ENCODE data around the gene CNGA1. TPM values are rescaled to one million over a fixed set of nuclear protein-coding genes. Genes with fewer than 3 reads are reported as not detected.

CNGA1 gene
- total and polyA plus RNA-seq, 2 donors (not counting 3 experiments of a cell fraction or from before 2014, with no cell fraction given) = not detected

GRCh38 chr4:47954245-47954644 is 62.2 kb downstream of the CNGA1 start:
- no peak for DNase-seq (ENCODE audit: low read depth, low spot score)
- Histone ChIP-seq H3K4me3 (replicated peaks in 1 of 3; ENCODE audit: insufficient read depth in 1 of 3, low read depth in 1 of 3, low read length in 3 of 3) (no peak overlapping the region), H3K9ac (replicated peaks; ENCODE audit: extremely low read depth, insufficient read depth, low read length) (no peak overlapping the region), H3K27ac (ENCODE audit: insufficient read depth, low read depth, low read length) (no peak overlapping the region), H3K27me3 (ENCODE audit: control insufficient read depth in 2 of 2, insufficient read depth in 2 of 2, low read length in 2 of 2) (no peaks in the 10 kb centered on the region), H4K20me1 (replicated peaks; ENCODE audit: control insufficient read depth, extremely low read depth, insufficient read depth, low read length) (no peaks in the 10 kb centered on the region), H3K9me3 (replicated peaks; ENCODE audit: control insufficient read depth, insufficient read depth, low read length) (no peaks in the 10 kb centered on the region), H3K36me3 (ENCODE audit: control insufficient read depth in 2 of 2, extremely low read depth in 1 of 2, insufficient read depth in 2 of 2, low read length in 2 of 2) (no peaks in the 10 kb centered on the region), H3K4me1 (ENCODE audit: control insufficient read depth, extremely low read depth, insufficient read depth, low read length) (no peaks in the 10 kb centered on the region), H2AFZ (ENCODE audit: low read depth, low read length) (no peak overlapping the region), H3K79me2 (ENCODE audit: control insufficient read depth, insufficient read depth, low read length) (no peaks in the 10 kb centered on the region), H3K4me2 (ENCODE audit: insufficient read depth, low read length) (no peak overlapping the region), H3K9me1 (replicated peaks; ENCODE audit: control insufficient read depth, extremely low read depth, insufficient read depth, low read length) (no peaks in the 10 kb centered on the region)
- no peak for FAIRE-seq
- no TSS peak for BruUV-seq (replicated peaks)
- no peak for TF ChIP-seq CTCF (IDR thresholded peaks at IDR 0.05; ENCODE audit: extremely low read depth in 1 of 2, insufficient read depth in 1 of 2, low read depth in 1 of 2, low read length in 2 of 2)
- TF ChIP-seq POLR2A (IDR thresholded peaks at IDR 0.05; ENCODE audit: low read depth, low read length) = no peak
- TF ChIP-seq, protein P1, sequence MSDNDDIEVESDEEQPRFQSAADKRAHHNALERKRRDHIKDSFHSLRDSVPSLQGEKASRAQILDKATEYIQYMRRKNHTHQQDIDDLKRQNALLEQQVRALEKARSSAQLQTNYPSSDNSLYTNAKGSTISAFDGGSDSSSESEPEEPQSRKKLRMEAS (IDR thresholded peaks at IDR 0.05; ENCODE audit: insufficient read depth, insufficient read length) = no peak
- no peak for TF ChIP-seq EZH2 (IDR thresholded peaks at IDR 0.05; ENCODE audit: borderline replicate concordance, low read depth, low read length, severe bottlenecking)
- TF ChIP-seq MYC (IDR thresholded peaks at IDR 0.05; ENCODE audit: low read depth, low read length) = no peak
- no peak for TF ChIP-seq JUN (IDR thresholded peaks at IDR 0.05; ENCODE audit: borderline replicate concordance, insufficient read depth, insufficient read length, low read depth)
- no peak for TF ChIP-seq FOS (IDR thresholded peaks at IDR 0.05; ENCODE audit: borderline replicate concordance, insufficient read depth, low read length)
- no peak for TF ChIP-seq GATA2 (IDR thresholded peaks at IDR 0.05; ENCODE audit: insufficient read depth, insufficient read length, low read depth, low read length)
- no peak for TF ChIP-seq POLR2AphosphoS5 (IDR thresholded peaks at IDR 0.05; ENCODE audit: insufficient read depth, low read depth, low read length)
- intact Hi-C loops (cut with micrococcal nuclease) = no loop called here
- dilution Hi-C loops (cut with MboI; ENCODE audit: extremely low pct_ligation_motif_present, low sequenced_read_pairs) = no loop called here
- CTCF ChIA-PET = no interaction called here
- POLR2A ChIA-PET = no interaction called here
